HepG2 (cell line): Measurements from ENCODE around the gene GRHL3. TPM values are rescaled to one million over a fixed set of nuclear protein-coding genes. Genes with fewer than 3 reads are reported as not detected.

Experiments
- CHCHD3 ChIP-seq: sonication (generic); formaldehyde crosslinking; IDR thresholded peaks from 2 replicates; pipeline ENCODE4 v1.8.0; 2022; ENCODE audit warnings: mild to moderate bottlenecking, missing genetic modification reagents, moderate library complexity
- ETV5 ChIP-seq: IDR thresholded peaks from 2 replicates; pipeline ENCODE4 v1.6.1; 2018; ENCODE audit warnings: missing biosample characterization, missing genetic modification reagents, inconsistent platforms, borderline replicate concordance
- FOXJ3 ChIP-seq: sonication (generic); formaldehyde crosslinking; IDR thresholded peaks from 2 replicates; pipeline ENCODE4 v1.4.0; 2020; ENCODE audit warnings: missing genetic modification reagents, mild to moderate bottlenecking, borderline replicate concordance
- HNF4G ChIP-seq, 2 experiments: sonication (generic) in 1 of 2; formaldehyde crosslinking in 1 of 2; IDR thresholded peaks; 2 replicates each; pipeline versions ENCODE4 v1.4.0 to v1.6.1; 2011 to 2020; ENCODE audit warnings: borderline replicate concordance in 2 of 2, low read depth in 2 of 2, mild to moderate bottlenecking in 2 of 2, low read length in 1 of 2, missing genetic modification reagents in 1 of 2, moderate library complexity in 1 of 2
- KLF6 ChIP-seq: IDR thresholded peaks from 2 replicates; pipeline ENCODE4 v1.8.0; 2016; ENCODE audit warnings: missing biosample characterization, missing genetic modification reagents
- SOX6 ChIP-seq, 2 experiments: fragments of 450-650 bp in 1 of 2; sonication (generic) in 1 of 2; formaldehyde crosslinking in 1 of 2; IDR thresholded peaks; 2 replicates each; pipeline versions ENCODE4 v1.4.0 to v1.6.1; 2017 to 2020; ENCODE audit warnings: antibody characterized with exemption in 1 of 2, mild to moderate bottlenecking in 1 of 2, missing genetic modification reagents in 1 of 2
- TBL1XR1 ChIP-seq: fragments of 150-350 bp; IDR thresholded peaks from 2 replicates; pipeline ENCODE4 v1.6.1; 2014; ENCODE audit warnings: borderline replicate concordance, low read length; ENCODE audit not compliant: partially characterized antibody
- THAP11 ChIP-seq: IDR thresholded peaks from 2 replicates; pipeline ENCODE4 v1.6.1; 2016; ENCODE audit warnings: missing biosample characterization, missing genetic modification reagents
- TMF1 ChIP-seq: sonication (generic); formaldehyde crosslinking; IDR thresholded peaks from 2 replicates; pipeline ENCODE4 v1.8.1; 2022; ENCODE audit warnings: low read depth, missing genetic modification reagents
- polyA plus RNA-seq, 8 experiments: library from polyadenylated mRNA; depleted of rRNA in 3 of 8; stranded (reverse) in 7 of 8; unstranded in 1 of 8; fragments of >200 nt; fragmentation: Illumina TruSeq in 4 of 8; extraction: Trizol in 4 of 8; gene quantifications; 2 replicates each; pipeline versions ENCODE4 v1.2.1 to v1.2.3, GENCODE V29; 2011 to 2016; ENCODE audit warnings: low read depth in 4 of 8, missing spikeins in 1 of 8, mixed read lengths in 1 of 8; ENCODE audit not compliant: insufficient read depth in 1 of 8
- total RNA-seq, 5 experiments: library from RNA; depleted of rRNA; stranded (reverse); fragments of >200 nt; fragmentation: Illumina TruSeq; extraction: Trizol; gene quantifications; 2 replicates each; pipeline ENCODE4 v1.2.3, GENCODE V29; 2016; ENCODE audit warnings: low read depth in 1 of 5
- TF ChIP-seq, protein P1 (sequence below): sonication (generic); formaldehyde crosslinking; conservative IDR thresholded peaks from 2 replicates; pipeline ENCODE4 v1.5.0; 2020; ENCODE audit warnings: missing genetic modification reagents
- TF ChIP-seq, protein P2 (sequence below): IDR thresholded peaks from 2 replicates; pipeline ENCODE4 v1.6.1; 2016; ENCODE audit warnings: missing biosample characterization, missing genetic modification reagents, low read depth

Gene GRHL3
- total and polyA plus RNA-seq, 2 of the 13 experiments (the other 11 are each of a cell fraction or from before 2014, with no cell fraction given): not detected

DNA sequence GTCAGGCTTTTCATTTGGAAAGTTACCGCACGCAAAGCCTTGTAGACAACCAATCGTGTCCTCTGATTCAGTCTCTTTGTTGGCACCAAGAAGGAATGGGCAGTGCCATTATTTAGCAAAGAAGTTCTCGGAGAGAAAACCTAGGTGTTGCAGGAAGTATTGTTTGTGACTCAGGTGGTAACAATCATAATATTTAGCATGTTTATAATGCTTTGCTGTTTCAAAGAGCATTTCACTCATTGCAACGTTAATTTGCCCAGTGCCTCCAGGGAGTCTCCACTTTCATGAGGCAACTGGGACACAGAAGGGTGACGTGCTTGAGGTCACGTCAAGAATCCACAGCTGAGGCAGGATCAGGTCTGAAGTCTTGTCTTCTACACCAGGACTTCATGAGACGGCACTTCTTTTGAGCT, 63.0 kb downstream of the GRHL3 start (continued):
- TF ChIP-seq HNF4G (IDR thresholded peaks at IDR 0.05; ENCODE audit: borderline replicate concordance, low read depth, low read length): no peak
- no peak for TF ChIP-seq HNF4G (CRISPR knock-in tag; IDR thresholded peaks at IDR 0.05; ENCODE audit: borderline replicate concordance, low read depth)
- TF ChIP-seq THAP11 (CRISPR knock-in tag): no peak
- TF ChIP-seq, protein P1, sequence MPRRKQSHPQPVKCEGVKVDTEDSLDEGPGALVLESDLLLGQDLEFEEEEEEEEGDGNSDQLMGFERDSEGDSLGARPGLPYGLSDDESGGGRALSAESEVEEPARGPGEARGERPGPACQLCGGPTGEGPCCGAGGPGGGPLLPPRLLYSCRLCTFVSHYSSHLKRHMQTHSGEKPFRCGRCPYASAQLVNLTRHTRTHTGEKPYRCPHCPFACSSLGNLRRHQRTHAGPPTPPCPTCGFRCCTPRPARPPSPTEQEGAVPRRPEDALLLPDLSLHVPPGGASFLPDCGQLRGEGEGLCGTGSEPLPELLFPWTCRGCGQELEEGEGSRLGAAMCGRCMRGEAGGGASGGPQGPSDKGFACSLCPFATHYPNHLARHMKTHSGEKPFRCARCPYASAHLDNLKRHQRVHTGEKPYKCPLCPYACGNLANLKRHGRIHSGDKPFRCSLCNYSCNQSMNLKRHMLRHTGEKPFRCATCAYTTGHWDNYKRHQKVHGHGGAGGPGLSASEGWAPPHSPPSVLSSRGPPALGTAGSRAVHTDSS (CRISPR knock-in tag): no peak
- no peak for TF ChIP-seq CHCHD3 (CRISPR knock-in tag)
- TF ChIP-seq TMF1 (CRISPR knock-in tag): no peak
- TF ChIP-seq, protein P2, sequence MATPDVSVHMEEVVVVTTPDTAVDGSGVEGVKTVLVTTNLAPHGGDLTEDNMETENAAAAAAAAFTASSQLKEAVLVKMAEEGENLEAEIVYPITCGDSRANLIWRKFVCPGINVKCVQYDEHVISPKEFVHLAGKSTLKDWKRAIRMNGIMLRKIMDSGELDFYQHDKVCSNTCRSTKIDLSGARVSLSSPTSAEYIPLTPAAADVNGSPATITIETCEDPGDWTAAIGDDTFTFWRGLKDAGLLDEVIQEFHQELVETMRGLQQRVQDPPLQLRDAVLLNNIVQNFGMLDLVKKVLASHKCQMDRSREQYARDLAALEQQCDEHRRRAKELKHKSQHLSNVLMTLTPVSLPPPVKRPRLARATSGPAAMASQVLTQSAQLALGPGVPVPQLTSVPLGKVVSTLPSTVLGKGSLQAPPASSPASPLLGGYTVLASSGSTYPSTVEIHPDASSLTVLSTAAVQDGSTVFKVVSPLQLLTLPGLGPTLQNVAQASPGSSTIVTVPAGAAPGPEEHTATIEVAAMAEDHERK: no peak
- TF ChIP-seq TBL1XR1: no peak
- no peak for TF ChIP-seq ETV5
- no peak for TF ChIP-seq SOX6 (IDR thresholded peaks at IDR 0.05)
- no peak for TF ChIP-seq SOX6 (CRISPR knock-in tag; IDR thresholded peaks at IDR 0.05)
- TF ChIP-seq KLF6 (CRISPR knock-in tag): no peak
- no peak for TF ChIP-seq FOXJ3 (CRISPR knock-in tag)
